ENCODE data around the gene SULF2.

SULF2 gene

DNA sequence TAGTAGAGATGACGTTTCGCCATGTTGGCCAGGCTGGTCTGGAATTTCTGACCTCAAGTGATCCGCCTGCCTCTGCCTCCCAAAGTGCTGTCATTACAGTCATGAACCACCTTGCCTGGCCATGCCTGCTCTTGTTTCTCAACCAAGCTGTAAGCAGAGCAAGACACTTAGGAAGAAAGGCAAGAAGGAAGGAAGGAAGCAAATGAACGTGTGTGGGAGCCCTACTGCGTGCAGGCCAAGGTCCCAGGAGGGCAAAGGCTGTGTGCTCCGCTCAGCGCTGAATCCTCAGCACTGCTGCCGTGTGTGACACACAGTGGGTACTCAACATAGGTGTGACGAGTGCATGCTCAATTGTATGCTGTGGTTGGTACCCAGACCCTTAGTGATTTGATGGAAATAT lies 47.4 kb downstream of the SULF2 start:
- no peak for DNase-seq (ENCODE audit: low read depth)

- DNase-seq (ENCODE audit: low read depth) = no peak
These were observed 48.6 kb downstream of the SULF2 start for GRCh38 chr20:47736570-47737152.

DNA sequence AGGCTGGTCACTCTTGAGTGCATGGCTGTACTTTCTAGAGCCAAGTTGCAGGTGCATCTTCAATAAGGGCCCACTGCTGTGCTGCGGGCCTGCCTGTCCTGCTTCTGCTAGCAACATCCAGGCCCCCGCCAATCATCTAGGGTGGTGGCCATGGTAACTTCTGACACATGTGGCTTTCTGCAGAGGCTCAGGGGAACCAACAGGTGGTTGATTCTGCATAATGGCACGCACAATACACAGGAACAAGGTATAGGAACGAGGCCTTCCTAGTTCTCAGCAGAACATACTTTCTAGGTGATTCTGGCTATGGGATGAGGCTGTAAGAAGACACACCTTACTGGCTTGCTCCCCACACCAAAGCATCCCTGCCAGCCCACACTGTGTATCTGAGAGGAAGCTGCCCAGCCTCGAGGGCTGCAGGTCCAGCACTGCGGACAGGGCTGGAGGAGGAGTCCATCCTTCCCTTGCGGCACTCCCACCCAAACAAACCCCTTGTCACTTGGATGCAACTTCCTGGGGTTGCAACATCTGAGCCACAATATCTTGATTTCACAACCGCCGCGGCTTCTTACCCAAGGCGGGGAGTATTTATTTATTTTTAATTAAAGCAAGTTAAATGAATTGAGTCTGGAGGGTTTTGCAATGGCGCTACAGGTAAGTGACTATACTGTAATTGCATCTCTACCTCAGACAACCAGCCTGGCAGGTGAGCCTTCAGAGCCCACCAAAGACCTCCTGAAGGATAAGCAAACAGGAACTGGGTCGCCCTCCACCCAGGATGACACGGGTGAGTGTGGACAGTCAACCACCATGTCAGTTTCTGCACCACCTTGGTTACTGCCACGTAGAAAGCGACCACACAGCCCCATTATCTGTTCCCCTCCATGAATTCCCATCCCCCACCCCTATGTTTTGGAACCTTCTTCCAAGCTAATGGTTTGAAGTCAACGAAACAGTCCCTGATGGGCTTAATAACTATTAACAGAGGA lies 49.6 kb downstream of the SULF2 start:
- no peak for DNase-seq (ENCODE audit: low read depth)

GRCh38 chr20:47734870-47735269 lies 50.4 kb downstream of the SULF2 start:
- no peak for DNase-seq (ENCODE audit: low read depth)

- DNase-seq (ENCODE audit: low read depth) = peak; percentile 24
These were observed 51.4 kb downstream of the SULF2 start for GRCh38 chr20:47733892-47734291.

GRCh38 chr20:47730744-47731143 lies 54.5 kb downstream of the SULF2 start:
- no peak for DNase-seq (ENCODE audit: low read depth)

- DNase-seq (ENCODE audit: low read depth) = no peak
These were observed 55.8 kb downstream of the SULF2 start for GRCh38 chr20:47729472-47729871.

DNA sequence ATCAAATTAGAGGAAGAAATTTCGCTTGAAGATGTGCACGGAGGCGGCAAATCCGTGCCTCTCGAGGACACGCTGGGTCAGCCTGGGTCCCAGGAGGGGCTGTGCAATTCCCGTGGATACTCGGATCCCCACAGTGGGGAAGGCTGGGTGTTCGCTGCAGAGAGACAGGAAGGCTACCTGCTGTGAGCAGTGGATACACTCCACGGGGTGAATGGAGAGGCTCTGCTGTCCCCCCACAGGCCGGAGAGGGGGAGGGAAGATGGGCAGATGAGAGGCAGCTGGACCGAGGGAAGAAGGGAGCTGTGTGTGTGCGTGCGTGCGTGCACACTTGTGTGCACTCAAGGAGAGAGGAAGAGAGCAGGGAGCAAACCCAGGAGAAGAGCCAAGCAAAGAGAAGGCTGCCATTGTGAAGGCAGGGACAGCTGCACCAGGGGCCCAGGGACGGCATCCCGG lies 57.3 kb downstream of the SULF2 start:
- DNase-seq (ENCODE audit: low read depth) = no peak

GRCh38 chr20:47727170-47727880 lies 58.0 kb downstream of the SULF2 start:
- no peak for DNase-seq (ENCODE audit: low read depth)

DNA sequence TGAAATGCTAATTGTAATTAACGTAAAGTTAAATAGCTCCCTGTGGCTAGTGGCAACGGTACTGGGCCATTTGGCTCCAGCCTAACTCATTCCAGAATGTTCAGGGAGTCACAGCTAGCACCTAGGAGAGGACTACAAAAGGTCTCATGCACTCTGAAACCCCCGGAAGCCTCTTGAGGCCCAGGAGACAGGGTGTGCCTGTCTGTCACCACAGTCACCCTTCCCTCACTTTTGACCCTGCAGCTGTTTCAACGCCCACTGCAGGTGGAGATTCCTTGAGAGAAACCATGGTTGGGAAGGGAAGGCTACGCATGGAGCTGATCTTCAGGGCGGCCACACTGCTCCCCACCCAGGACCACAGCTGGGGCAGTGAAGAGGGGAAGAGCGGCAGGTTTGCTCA lies 58.6 kb downstream of the SULF2 start:
- no peak for DNase-seq (ENCODE audit: low read depth)

DNA sequence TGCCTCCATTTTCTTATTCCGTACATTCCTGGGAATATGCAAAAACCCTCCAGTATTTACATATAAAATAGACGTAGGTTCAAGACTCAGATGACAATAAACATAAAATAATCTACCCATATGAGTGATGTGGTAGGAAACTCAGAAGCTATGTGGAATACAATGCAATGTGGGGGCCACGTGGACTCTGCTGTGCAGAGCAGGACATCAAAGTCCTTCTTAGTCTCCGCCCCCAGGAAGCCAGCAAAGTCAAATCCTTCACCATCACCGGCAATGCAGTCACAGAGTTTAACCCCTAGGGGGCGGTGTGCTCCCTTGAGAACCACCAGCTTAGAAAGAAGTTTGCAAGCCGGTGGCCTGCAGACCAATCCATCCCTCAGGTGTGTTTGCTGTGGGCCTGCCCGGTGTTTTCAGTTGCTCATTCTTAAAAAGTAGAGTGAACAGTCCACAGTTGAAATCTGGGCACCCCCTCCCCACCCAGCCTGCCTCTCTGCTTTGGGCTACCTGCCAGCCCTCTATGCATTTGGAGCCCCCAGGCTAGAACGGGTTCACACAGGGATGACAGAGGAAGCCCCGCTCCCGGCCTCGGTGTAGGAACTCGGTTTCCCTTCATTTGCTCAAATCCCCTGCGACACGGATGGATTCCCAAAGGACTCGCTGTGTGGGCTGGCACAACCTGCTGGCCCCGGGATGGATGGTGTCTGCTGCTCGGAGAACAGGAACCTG lies 59.9 kb downstream of the SULF2 start:
- DNase-seq (ENCODE audit: low read depth) = peak; percentile 83

DNA sequence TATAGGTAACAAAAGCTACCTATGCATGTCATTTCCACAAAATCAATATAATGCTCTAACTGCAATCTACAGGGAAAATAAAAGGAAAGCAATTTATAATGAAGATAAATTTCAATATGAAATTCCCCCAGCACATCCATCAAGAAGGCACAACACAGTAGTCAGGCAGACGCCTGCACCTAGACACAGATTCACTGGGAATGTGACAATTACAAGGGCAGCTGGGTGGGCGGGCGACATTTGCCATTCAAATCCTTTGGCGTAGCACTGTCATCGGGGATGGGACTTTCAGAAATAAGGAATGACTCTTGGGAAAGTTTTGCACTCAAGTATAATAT lies 60.4 kb downstream of the SULF2 start:
- no peak for DNase-seq (ENCODE audit: low read depth)

GRCh38 chr20:47724396-47724795 lies 60.9 kb downstream of the SULF2 start:
- DNase-seq (ENCODE audit: low read depth) = peak; percentile 52

GRCh38 chr20:47723322-47723721 lies 62.0 kb downstream of the SULF2 start:
- no peak for DNase-seq (ENCODE audit: low read depth)

GRCh38 chr20:47720636-47721427 lies 64.4 kb downstream of the SULF2 start:
- DNase-seq (ENCODE audit: low read depth) = peak; percentile 91

DNA sequence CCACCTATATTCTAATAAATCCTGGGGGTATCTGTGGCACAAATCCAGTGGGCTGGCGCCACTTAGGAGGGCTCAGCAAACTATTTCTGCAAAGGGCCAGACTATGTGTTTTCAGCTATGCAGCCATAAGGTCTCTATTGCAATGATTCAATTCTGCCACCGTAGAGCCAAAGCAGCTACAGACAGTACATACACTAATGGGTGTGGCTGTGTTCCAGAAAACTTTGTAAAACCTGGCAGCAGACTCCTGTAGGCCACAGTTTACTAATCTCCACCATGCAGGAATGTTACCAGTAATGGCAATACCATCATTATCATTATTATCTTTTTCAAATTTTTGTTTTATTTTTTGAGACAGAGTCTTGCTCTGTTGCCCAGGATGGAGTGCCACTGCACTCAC lies 65.7 kb downstream of the SULF2 start:
- peak; percentile 23 for DNase-seq (ENCODE audit: low read depth)

DNA sequence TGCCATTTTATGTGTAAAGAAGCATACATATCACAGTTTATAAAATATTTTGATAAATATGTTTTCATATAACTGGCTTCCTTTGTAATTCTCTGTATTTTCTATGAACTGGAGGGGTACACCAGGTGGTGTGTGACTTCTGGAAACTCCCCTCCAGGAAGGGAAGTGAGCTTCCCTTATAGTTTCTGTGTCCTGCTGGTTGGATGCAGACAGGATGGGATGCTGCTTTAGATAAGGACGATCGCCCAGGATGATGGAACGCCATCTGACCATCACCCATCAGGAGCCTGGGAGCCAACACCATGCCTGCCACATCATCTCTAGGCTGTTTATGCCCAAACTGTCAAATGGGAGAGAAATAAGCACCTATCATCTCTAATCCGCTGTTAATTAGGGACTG lies 66.1 kb downstream of the SULF2 start:
- no peak for DNase-seq (ENCODE audit: low read depth)

DNA sequence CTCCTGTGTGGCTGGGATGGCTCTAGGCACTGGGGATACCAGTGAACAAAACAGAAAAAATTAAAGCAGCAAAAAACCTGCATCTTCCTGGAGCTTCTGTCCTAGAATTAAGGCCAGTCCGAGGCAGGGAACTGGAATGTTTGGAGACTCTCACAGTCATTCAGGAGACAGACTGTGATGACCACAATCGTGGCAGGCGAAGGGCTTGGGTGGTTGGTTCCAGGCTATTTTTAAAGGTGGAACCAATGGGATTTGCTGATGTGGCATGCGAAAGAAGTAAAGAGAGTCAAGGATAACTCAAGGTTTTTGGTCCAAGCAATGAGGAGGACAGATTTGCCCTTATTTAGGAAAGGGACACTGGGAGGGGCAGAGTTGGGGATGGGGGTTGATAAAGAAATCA lies 66.9 kb downstream of the SULF2 start:
- DNase-seq (ENCODE audit: low read depth) = no peak

GRCh38 chr20:47717421-47717820 lies 67.9 kb downstream of the SULF2 start:
- no peak for DNase-seq (ENCODE audit: low read depth)

- peak; percentile 79 for DNase-seq (ENCODE audit: low read depth)
These were observed 71.3 kb downstream of the SULF2 start for GRCh38 chr20:47713878-47714450.

DNA sequence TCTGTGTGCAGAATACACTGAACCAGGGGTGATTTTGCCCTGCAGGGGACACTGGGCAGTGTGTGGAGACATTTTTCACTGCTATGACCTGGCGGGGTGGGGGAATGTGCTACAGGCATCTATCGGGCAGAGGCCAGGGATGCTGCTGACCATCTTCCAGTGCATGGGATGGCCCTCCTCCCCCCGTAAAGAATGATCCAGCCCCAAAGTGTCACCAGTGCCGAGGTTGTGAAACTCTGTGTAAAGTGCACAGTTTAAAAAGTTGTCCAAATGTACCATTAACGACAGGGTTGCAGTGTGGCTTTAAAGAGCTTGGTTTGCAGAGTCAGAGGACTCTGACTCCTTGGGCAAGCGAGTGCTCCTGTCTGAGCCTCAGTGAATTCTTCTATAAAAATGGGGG lies 72.1 kb downstream of the SULF2 start:
- no peak for DNase-seq (ENCODE audit: low read depth)

Measured in EH (cell line).